LNCaP clone FGC (cell line): Measurements from ENCODE around the gene SLC7A10.

Experiments
- DNase-seq: peaks from one replicate; pipeline ENCODE4 v3.0.0-alpha.2; 2011; ENCODE audit warnings: low read depth
- H3K4me3 ChIP-seq: 2 replicates; pipeline ENCODE4 v1.5.1; 2011; ENCODE audit warnings: mild to moderate bottlenecking, low read depth, low read length, control low read depth
- TF ChIP-seq, protein P1 (sequence below): IDR thresholded peaks from 2 replicates; pipeline ENCODE4 v1.5.1; 2012; ENCODE audit warnings: mild to moderate bottlenecking; ENCODE audit not compliant: control insufficient read depth, insufficient read depth; ENCODE audit errors: extremely low read depth

The SLC7A10 gene

GRCh38 chr19:33201473-33201872 lies 24.2 kb downstream of the SLC7A10 start:
- DNase-seq = no peak
- no peak overlapping the region for H3K4me3 ChIP-seq
- TF ChIP-seq, protein P1, sequence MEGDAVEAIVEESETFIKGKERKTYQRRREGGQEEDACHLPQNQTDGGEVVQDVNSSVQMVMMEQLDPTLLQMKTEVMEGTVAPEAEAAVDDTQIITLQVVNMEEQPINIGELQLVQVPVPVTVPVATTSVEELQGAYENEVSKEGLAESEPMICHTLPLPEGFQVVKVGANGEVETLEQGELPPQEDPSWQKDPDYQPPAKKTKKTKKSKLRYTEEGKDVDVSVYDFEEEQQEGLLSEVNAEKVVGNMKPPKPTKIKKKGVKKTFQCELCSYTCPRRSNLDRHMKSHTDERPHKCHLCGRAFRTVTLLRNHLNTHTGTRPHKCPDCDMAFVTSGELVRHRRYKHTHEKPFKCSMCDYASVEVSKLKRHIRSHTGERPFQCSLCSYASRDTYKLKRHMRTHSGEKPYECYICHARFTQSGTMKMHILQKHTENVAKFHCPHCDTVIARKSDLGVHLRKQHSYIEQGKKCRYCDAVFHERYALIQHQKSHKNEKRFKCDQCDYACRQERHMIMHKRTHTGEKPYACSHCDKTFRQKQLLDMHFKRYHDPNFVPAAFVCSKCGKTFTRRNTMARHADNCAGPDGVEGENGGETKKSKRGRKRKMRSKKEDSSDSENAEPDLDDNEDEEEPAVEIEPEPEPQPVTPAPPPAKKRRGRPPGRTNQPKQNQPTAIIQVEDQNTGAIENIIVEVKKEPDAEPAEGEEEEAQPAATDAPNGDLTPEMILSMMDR = no peak

DNA sequence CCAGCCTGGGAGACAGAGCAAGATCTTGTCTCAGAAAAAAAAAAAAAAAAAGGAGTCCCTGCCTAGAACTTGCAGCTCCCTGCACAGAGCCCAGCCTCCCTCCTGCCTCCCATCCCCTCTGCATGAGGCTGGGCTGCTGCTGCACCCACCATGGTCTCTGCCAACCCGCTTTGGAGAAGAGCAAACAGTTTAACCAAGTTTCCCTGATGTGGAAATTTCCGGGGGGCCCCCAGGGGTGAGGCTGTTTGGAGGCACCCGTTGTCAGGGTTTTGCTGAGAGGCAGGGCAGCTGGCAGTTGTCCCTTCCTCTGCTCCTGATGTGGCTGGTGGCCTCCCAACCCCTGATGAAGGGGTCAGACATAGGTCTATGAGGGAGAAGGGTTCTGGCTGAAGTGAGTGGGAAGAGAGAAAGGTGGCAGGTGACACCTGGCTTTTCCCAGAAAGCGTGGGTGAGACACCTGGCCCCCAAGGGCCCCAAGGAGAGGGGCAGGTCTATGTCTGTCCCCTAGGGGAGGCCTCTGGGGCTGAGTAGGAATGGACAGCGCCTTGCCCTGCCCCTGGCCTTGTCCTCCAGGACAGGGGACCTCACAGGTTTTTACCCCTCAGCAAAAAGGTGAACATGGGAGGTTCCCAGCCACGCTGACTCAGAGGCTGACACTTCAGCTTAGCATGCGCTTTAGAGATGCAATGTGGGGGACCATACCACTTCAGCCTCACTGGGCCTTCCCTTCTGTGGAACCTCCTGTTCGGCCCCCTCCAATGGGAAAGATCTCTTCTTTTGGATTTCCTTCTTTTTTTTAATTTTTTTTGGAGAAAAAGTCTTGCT lies 26.0 kb downstream of the SLC7A10 start:
- H3K4me3 ChIP-seq = no peak overlapping the region
- TF ChIP-seq, protein P1 = no peak
- DNase-seq = no peak

- no peak overlapping the region for H3K4me3 ChIP-seq
- TF ChIP-seq, protein P1 = no peak
Measured at GRCh38 chr19:33198169-33198568, 27.5 kb downstream of the SLC7A10 start.

DNA sequence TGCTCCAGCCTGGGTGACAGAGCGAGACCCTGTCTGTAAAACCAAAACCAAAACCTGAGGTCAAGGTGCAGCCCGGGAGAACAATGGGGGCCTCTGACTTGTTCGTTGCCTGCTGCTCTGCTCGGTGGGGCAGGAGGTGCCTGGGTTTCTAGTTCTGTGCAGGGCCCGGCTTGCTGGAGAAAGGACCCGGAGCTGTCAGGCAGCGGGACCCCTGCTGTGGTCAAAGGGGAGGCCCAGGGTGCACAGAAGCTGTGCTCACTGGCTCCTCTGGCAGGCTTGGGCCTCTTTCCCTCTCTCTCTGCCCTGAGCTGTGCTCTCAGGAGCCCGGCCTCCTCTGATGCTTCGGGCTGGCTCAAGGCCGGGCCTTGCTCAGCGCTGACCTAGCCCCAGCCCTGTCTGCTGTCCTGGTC lies 28.1 kb downstream of the SLC7A10 start:
- no peak overlapping the region for H3K4me3 ChIP-seq
- DNase-seq = no peak
- TF ChIP-seq, protein P1 = no peak

More at GRCh38 chr19:33198169-33198568, 27.5 kb downstream of the SLC7A10 start:
- DNase-seq = no peak

- TF ChIP-seq, protein P1 = no peak
- no peak overlapping the region for H3K4me3 ChIP-seq
- DNase-seq = no peak
Measured at GRCh38 chr19:33196446-33197193, 29.0 kb downstream of the SLC7A10 start.

DNA sequence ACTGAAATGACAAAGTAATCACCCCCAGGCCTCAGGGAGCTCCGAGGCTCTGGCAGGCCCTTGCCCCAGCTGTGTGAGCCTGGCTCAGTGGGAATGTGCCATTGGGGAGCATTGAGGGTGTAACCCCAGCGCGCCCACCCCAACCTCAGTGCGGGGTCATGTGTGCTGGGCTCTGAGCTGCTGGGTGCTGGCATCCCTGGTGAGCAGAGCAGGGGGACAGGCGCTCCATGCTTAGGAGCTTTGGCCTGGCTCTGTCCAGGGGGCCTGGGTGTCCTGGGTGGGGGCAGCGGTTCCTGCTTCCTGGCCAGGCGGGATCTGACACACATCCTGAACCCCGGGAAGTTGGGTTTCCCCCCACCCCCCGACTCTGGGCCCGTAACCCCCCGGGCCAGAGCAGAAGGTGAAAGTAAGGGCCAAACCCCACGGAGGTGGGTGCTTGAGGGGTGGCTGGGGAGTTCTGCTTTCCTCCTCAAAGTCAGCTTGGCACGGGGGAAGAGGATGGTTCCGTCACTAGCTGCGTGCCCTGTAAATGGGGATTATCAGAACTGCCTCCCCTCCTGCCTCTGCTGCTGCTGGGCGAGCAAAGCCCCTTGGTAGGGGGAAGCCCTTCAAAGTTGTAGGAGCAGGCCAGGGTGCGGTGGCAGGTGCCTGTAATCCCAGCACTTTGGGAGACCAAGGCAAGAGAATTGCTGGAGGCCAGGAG lies 29.9 kb downstream of the SLC7A10 start:
- TF ChIP-seq, protein P1 = no peak
- H3K4me3 ChIP-seq = peak overlapping the region; percentile 72
- no peak for DNase-seq
